Heart left ventricle (tissue), 16 donors: ENCODE data around the gene PDE11A. TPM values are rescaled to one million over a fixed set of nuclear protein-coding genes. Genes with fewer than 3 reads are reported as not detected.
"Not testable (repeated sequence)": the region's sequence is repeated elsewhere in the genome, so short reads cannot be mapped to it uniquely, and the experiment has no call there.

Experiments used
- ATAC-seq, 4 donors: fragments of 200-7000 bp; cut with Tn5 transposase; one replicate each; pipeline ENCODE4 v1.9.1; 2020 to 2022; ENCODE audit warnings: moderate library complexity in 4 of 4, mild to moderate bottlenecking in 3 of 4, moderate number of reproducible peaks in 1 of 4
- DNase-seq, 5 donors: peaks; one replicate each; pipeline ENCODE4 v3.0.0-alpha.2; 2020
- H3K27ac ChIP-seq, 12 donors: fragments of 200-600 bp; sonication (generic) in 4 of 12; one replicate each; pipeline versions ENCODE4 v1.5.0 to v1.8.0; 2016 to 2022; ENCODE audit warnings: mild to moderate bottlenecking in 2 of 12
- H3K27me3 ChIP-seq, 9 donors: fragments of 200-600 bp; sonication (generic) in 2 of 9; one replicate each; pipeline versions ENCODE4 v1.5.1 to v1.8.0; 2016 to 2022; ENCODE audit warnings: mild to moderate bottlenecking in 3 of 9
- H3K36me3 ChIP-seq, 9 donors: fragments of 200-600 bp; sonication (generic) in 2 of 9; one replicate each; pipeline versions ENCODE4 v1.5.0 to v1.8.0; 2018 to 2022; ENCODE audit warnings: mild to moderate bottlenecking in 2 of 9
- H3K4me1 ChIP-seq, 12 donors: fragments of 200-600 bp; sonication (generic) in 4 of 12; one replicate each; pipeline versions ENCODE4 v1.5.0 to v1.8.0; 2016 to 2022; ENCODE audit warnings: mild to moderate bottlenecking in 3 of 12
- H3K4me3 ChIP-seq, 12 donors: fragments of 200-600 bp; sonication (generic) in 4 of 12; one replicate each; pipeline versions ENCODE4 v1.5.0 to v1.8.0; 2017 to 2022; ENCODE audit warnings: mild to moderate bottlenecking in 9 of 12, moderate library complexity in 4 of 12
- H3K9me3 ChIP-seq, 12 donors: fragments of 200-600 bp; sonication (generic) in 4 of 12; one replicate each; pipeline versions ENCODE4 v1.5.0 to v1.8.0; 2016 to 2022; ENCODE audit warnings: mild to moderate bottlenecking in 1 of 12
- POLR2A ChIP-seq, 2 donors: fragments of 450-650 bp; IDR thresholded peaks; one replicate each; pipeline ENCODE4 v1.6.1; 2017; ENCODE audit warnings: antibody characterized with exemption in 2 of 2, mild to moderate bottlenecking in 2 of 2, moderate library complexity in 2 of 2
- WGBS, 4 donors: extraction: QIAGEN DNeasy Blood & Tissue Kit in 2 of 4; methylation state at CpG; one replicate each; pipeline versions ENCODE4 v1.1.5 to v1.1.7; 2013 to 2018; 5-methylcytosine and 5-hydroxymethylcytosine counted together
- intact Hi-C, 10 donors: fragments of 100-400 bp; cut with DNase I; formaldehyde crosslinking; loops; one replicate each; pipeline versions ENCODE4 v1.11.1 to v1.14.2; 2022
- polyA plus RNA-seq, 2 donors: library from polyadenylated mRNA; stranded (reverse); fragments of 200-250 nt; gene quantifications; one replicate each; pipeline ENCODE4 v1.2.3, GENCODE V29; 2013
- total RNA-seq, 9 donors: library from RNA; depleted of rRNA in 2 of 9; stranded (reverse); fragments of >200 nt in 2 of 9; fragmentation: NEBNext Ultra II Directional in 3 of 9; extraction: Animal tissue kit (Norgen Biotek cat#: 25700) in 3 of 9; gene quantifications; one replicate each; pipeline versions ENCODE4 v1.1.0 to v1.2.4, GENCODE V29; 2016 to 2023
- TF ChIP-seq, protein P1 (sequence below), 12 donors: fragments of 200-600 bp; sonication (generic) in 4 of 12; IDR thresholded peaks; one replicate each; pipeline versions ENCODE4 v1.5.0 to v1.8.0; 2018 to 2022; ENCODE audit warnings: antibody characterized with exemption in 12 of 12, mild to moderate bottlenecking in 5 of 12
- donor health status: ischemic (EF 13 %, LVEDD 7.1; RV severe dilation, severe dysfunction).
- donor health status: healthy with polysubstance abuse.
- donor health status: DM: no; HTN: yes; CAD: no.
- donor health status: DM: no; HTN: no; CAD: no.
- donor health status: ischemic (EF 25% LVEDD 6.9; RV normal size, moderate dysfunction).
- donor health status: ischemic (EF 25% LVEDD 5.7; RV mildly dilated, moderate dysfunction).
- donor health status: healthy.
- donor health status: DM: yes; HTN: yes; CAD: no.
- donor health status: ischemic (EF 35%, LVEDD 5.7; RV mildly dilated, moderate dysfunction).
- donor health status: nonischemic (EF 11% LVEDD 7.7; RV severe dilation, severe dysfunction).
- donor health status: DM: yes; HTN: yes; CAD: no.
- donor health status: PGD.
- donor health status: ischemic (EF 29% LVEDD 5.4; RV normal size, mild dysfunction).
- donor health status: nonischemic (EF 23%, LVEDD 6.1; RV moderate dilation, normal function).

Gene PDE11A
- total and polyA plus RNA-seq, 11 donors: 0.24 to 2.9 (median 0.88) TPM

DNA sequence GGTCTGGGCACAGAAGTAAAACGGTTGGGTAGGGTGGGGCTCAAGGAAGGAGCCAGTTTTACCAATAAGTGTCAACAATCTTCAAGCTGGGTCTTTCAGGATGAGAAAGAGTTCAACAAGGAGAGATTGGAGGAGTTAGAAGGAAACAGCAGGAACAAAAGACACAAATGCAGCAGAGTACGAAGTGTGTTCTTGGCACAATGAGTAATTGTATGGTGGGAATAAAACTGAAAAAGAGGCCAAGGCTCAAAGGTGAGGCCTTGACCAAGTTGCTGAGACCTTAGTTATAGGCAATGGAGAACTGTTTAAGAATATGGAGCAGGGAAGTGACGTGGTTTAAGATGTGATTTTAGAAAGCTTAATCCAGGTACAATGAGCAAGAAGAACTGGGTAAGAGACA lies 230.3 kb downstream of the PDE11A start:
- TF ChIP-seq, protein P1, sequence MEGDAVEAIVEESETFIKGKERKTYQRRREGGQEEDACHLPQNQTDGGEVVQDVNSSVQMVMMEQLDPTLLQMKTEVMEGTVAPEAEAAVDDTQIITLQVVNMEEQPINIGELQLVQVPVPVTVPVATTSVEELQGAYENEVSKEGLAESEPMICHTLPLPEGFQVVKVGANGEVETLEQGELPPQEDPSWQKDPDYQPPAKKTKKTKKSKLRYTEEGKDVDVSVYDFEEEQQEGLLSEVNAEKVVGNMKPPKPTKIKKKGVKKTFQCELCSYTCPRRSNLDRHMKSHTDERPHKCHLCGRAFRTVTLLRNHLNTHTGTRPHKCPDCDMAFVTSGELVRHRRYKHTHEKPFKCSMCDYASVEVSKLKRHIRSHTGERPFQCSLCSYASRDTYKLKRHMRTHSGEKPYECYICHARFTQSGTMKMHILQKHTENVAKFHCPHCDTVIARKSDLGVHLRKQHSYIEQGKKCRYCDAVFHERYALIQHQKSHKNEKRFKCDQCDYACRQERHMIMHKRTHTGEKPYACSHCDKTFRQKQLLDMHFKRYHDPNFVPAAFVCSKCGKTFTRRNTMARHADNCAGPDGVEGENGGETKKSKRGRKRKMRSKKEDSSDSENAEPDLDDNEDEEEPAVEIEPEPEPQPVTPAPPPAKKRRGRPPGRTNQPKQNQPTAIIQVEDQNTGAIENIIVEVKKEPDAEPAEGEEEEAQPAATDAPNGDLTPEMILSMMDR (IDR thresholded peaks at IDR 0.05): no peak
- TF ChIP-seq POLR2A (IDR thresholded peaks at IDR 0.05): no peak
- DNase-seq (no peak), ATAC-seq (no peak)
- 44 to 71% (median 66%) methylated on average over 3 of the region's 3 CpGs for WGBS, 4 donors
- H3K36me3 ChIP-seq: no peaks in the 10 kb centered on the region
- intact Hi-C loops: no loop called here
- H3K4me1 ChIP-seq: no peaks in the 10 kb centered on the region
- H3K4me3 ChIP-seq: no peak overlapping the region
- no peaks in the 10 kb centered on the region for H3K27me3 ChIP-seq
- H3K9me3 ChIP-seq: peaks cover 0 to 3% (median 0%) of the 10 kb centered on the region in 12 donors
- no peak overlapping the region for H3K27ac ChIP-seq

GRCh38 chr2:177835418-177836204 lies 237.0 kb downstream of the PDE11A start:
- intact Hi-C loops, ATAC-seq: not testable (repeated sequence)

DNA sequence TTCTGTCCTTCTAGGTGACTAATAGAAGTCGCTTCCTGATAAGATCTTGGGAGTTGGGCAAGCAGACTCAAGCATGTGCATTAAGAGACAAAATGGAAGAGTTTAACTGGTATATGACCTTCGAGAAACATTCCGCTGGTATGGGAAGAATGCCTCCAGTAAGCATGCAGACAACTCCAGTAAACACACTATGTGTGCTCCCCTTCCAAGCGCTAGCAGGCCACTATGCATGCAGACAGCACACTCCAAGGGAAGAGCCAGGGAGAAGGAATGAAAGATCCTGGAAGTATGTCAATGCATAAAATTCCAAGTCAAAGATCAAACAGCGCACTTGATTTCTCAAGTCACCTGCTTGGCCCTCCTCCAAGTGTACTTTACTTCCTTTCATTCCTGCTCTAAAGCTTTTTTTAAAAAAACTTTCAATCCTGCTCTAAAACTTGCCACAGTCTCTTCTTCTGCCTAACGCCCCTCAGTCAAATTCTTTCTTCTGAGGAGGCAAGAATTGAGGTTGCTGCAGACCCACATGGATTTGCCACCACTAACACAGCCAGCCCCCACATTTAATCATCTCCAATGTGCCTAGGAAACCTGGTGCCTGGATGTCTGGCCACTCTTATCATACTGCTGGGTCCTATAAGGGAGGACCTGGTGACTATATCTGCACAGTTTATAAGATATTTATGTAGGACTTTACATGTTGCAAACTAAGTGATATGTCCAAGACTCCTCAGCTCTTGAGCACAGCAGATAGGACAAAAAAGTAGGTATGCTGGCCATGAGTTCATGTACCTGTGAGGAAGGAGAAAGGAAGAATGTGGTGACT lies 239.8 kb downstream of the PDE11A start:
- no peak for DNase-seq
- no peak for TF ChIP-seq POLR2A (IDR thresholded peaks at IDR 0.05)
- TF ChIP-seq, protein P1 (IDR thresholded peaks at IDR 0.05): no peak
- Histone ChIP-seq H3K9me3 (peaks cover 0 to 24% (median 3%) of the 10 kb centered on the region in 12 donors), H3K27ac (no peak overlapping the region), H3K36me3 (no peaks in the 10 kb centered on the region), H3K4me1 (no peaks in the 10 kb centered on the region), H3K27me3 (no peaks in the 10 kb centered on the region), H3K4me3 (no peak overlapping the region)
- intact Hi-C loops: no loop called here
- WGBS, 4 donors: 87 to 92% (median 90%) methylated on average over 6 of the region's 6 CpGs
- ATAC-seq: no peak

More at GRCh38 chr2:177835418-177836204, 237.0 kb downstream of the PDE11A start:
- not testable (repeated sequence) for H3K4me1 ChIP-seq, H3K36me3 ChIP-seq, H3K4me3 ChIP-seq, H3K27me3 ChIP-seq, H3K27ac ChIP-seq
- peak in 1 of 5 donors; percentile 58 for DNase-seq
- WGBS, 4 donors: 91 to 95% (median 93%) methylated on average over 8 to 27 of the region's 27 CpGs
- H3K9me3 ChIP-seq: peaks cover 0 to 26% (median 3%) of the 10 kb centered on the region in 12 donors

GRCh38 chr2:177830881-177831386 lies 241.6 kb downstream of the PDE11A start:
- Histone ChIP-seq H3K4me3 (no peak overlapping the region), H3K9me3 (peaks cover 0 to 24% (median 3%) of the 10 kb centered on the region in 12 donors), H3K27me3 (no peaks in the 10 kb centered on the region), H3K36me3 (no peaks in the 10 kb centered on the region), H3K27ac (no peak overlapping the region), H3K4me1 (no peaks in the 10 kb centered on the region)
- intact Hi-C loops: no loop called here
- TF ChIP-seq, protein P1 (IDR thresholded peaks at IDR 0.05): no peak
- no peak for TF ChIP-seq POLR2A (IDR thresholded peaks at IDR 0.05)
- no peak for DNase-seq
- no peak for ATAC-seq
- WGBS, 4 donors: 90 to 92% (median 91%) methylated on average over 1 of the region's 1 CpG
